Ovary (tissue), 9 donors: ENCODE results near the gene PALMD. TPM values are rescaled to one million over a fixed set of nuclear protein-coding genes. Genes with fewer than 3 reads are reported as not detected.

Experiments used
- DNase-seq, 5 donors: peaks; one replicate each; pipeline ENCODE4 v3.0.0-alpha.2; 2019 to 2020
- H3K27ac ChIP-seq, 2 donors: fragments of 200-600 bp; one replicate each; pipeline versions ENCODE4 v1.5.1 to v1.8.0; 2019 to 2022
- H3K27me3 ChIP-seq: fragments of 200-600 bp; one replicate; pipeline ENCODE4 v1.8.0; 2022
- H3K36me3 ChIP-seq: fragments of 200-600 bp; sonication (generic); one replicate; pipeline ENCODE4 v1.5.1; 2019
- H3K4me1 ChIP-seq: one replicate; pipeline ENCODE4 v1.8.1; 2013; ENCODE audit warnings: mild to moderate bottlenecking, moderate library complexity; ENCODE audit not compliant: insufficient read depth
- H3K4me3 ChIP-seq: fragments of 200-600 bp; sonication (generic); one replicate; pipeline ENCODE4 v1.5.1; 2017
- H3K9me3 ChIP-seq, 2 donors: fragments of 200-600 bp in 1 of 2; sonication (generic) in 1 of 2; one replicate each; pipeline versions ENCODE4 v1.5.1 to v1.8.1; 2013 to 2019; ENCODE audit warnings: mild to moderate bottlenecking in 1 of 2, moderate library complexity in 1 of 2
- EP300 ChIP-seq: sonication (generic); formaldehyde crosslinking; IDR thresholded peaks from one replicate; pipeline ENCODE4 v1.6.1; 2017; ENCODE audit warnings: antibody characterized with exemption
- POLR2A ChIP-seq: fragments of 450-650 bp; IDR thresholded peaks from one replicate; pipeline ENCODE4 v1.6.1; 2017; ENCODE audit warnings: antibody characterized with exemption, mild to moderate bottlenecking, moderate library complexity
- WGBS, 3 donors: extraction: QIAGEN DNeasy Blood & Tissue Kit in 1 of 3; methylation state at CpG; one replicate each; pipeline versions ENCODE4 v1.1.5 to v1.1.7; 2013 to 2017; 5-methylcytosine and 5-hydroxymethylcytosine counted together
- intact Hi-C, 4 donors: fragments of 100-400 bp; cut with DNase I; formaldehyde crosslinking; loops; one replicate each; pipeline versions ENCODE4 v1.11.0 to v1.15.1; 2022 to 2023
- polyA plus RNA-seq, 2 donors: library from polyadenylated mRNA; stranded (reverse); fragments of 200-250 nt in 1 of 2; fragments of 350-450 nt in 1 of 2; fragmentation: Illumina TruSeq in 1 of 2; extraction: RNeasy Lipid Tissue Mini Kit (QIAGEN cat#74804) in 1 of 2; gene quantifications; one replicate each; pipeline ENCODE4 v1.2.3, GENCODE V29; 2013 to 2014
- total RNA-seq, 7 donors: library from RNA; depleted of rRNA in 2 of 7; stranded (reverse); fragments of >200 nt in 2 of 7; fragmentation: NEBNext Ultra II Directional in 3 of 7; extraction: Animal tissue kit (Norgen Biotek cat#: 25700) in 3 of 7; gene quantifications; one replicate each; pipeline versions ENCODE4 v1.1.0 to v1.2.4, GENCODE V29; 2016 to 2023
- TF ChIP-seq, protein P1 (sequence below), 3 donors: fragments of 450-650 bp in 2 of 3; fragments of 200-600 bp in 1 of 3; IDR thresholded peaks; one replicate each; pipeline versions ENCODE4 v1.5.1 to v1.8.0; 2016 to 2022; ENCODE audit warnings: antibody characterized with exemption in 3 of 3, mild to moderate bottlenecking in 1 of 3
- donor health status: DM: no; HTN: no; CAD: no; lungs with moderate emphysema.
- donor health status: DM: no; HTN: no; CAD: no.
- donor health status: Bipolar disorder and iron deficiency.
- donor health status: DM: yes; HTN: yes; CAD: no.
- donor health status: DM: no; HTN: no; CAD: no.
- donor health status: DM: yes; HTN: yes; CAD: no.

Gene PALMD
- total and polyA plus RNA-seq, 9 donors = 18.0 to 43.7 (median 30.2) TPM

- Histone ChIP-seq H3K36me3 (no peaks in the 10 kb centered on the region), H3K27me3 (no peaks in the 10 kb centered on the region), H3K4me1 (no peaks in the 10 kb centered on the region), H3K9me3 (no peaks in the 10 kb centered on the region), H3K27ac (no peak overlapping the region), H3K4me3 (no peak overlapping the region)
- intact Hi-C loops = no loop called here
- 16 to 44% (median 16%) methylated on average over 1 of the region's 1 CpG for WGBS, 3 donors
- no peak for DNase-seq
- no peak for TF ChIP-seq POLR2A
- TF ChIP-seq, protein P1, sequence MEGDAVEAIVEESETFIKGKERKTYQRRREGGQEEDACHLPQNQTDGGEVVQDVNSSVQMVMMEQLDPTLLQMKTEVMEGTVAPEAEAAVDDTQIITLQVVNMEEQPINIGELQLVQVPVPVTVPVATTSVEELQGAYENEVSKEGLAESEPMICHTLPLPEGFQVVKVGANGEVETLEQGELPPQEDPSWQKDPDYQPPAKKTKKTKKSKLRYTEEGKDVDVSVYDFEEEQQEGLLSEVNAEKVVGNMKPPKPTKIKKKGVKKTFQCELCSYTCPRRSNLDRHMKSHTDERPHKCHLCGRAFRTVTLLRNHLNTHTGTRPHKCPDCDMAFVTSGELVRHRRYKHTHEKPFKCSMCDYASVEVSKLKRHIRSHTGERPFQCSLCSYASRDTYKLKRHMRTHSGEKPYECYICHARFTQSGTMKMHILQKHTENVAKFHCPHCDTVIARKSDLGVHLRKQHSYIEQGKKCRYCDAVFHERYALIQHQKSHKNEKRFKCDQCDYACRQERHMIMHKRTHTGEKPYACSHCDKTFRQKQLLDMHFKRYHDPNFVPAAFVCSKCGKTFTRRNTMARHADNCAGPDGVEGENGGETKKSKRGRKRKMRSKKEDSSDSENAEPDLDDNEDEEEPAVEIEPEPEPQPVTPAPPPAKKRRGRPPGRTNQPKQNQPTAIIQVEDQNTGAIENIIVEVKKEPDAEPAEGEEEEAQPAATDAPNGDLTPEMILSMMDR (IDR thresholded peaks at IDR 0.05) = no peak
- TF ChIP-seq EP300 = no peak
Observed at GRCh38 chr1:99697580-99697979, 51.7 kb downstream of the PALMD start.

GRCh38 chr1:99700020-99700419 is 54.1 kb downstream of the PALMD start:
- no peak for TF ChIP-seq POLR2A
- H3K27ac ChIP-seq = no peak overlapping the region
- 90 to 96% (median 95%) methylated on average over 3 of the region's 3 CpGs for WGBS, 3 donors
- no peak for DNase-seq
- no peaks in the 10 kb centered on the region for H3K4me1 ChIP-seq
- no peaks in the 10 kb centered on the region for H3K36me3 ChIP-seq
- H3K9me3 ChIP-seq = no peaks in the 10 kb centered on the region
- intact Hi-C loops = loop anchor here in 1 of 4 donors (10.0 kb wide), 1 partner anchor 515 kb away; no protein-coding TSS in a partner anchor
- no peak overlapping the region for H3K4me3 ChIP-seq
- no peaks in the 10 kb centered on the region for H3K27me3 ChIP-seq

DNA sequence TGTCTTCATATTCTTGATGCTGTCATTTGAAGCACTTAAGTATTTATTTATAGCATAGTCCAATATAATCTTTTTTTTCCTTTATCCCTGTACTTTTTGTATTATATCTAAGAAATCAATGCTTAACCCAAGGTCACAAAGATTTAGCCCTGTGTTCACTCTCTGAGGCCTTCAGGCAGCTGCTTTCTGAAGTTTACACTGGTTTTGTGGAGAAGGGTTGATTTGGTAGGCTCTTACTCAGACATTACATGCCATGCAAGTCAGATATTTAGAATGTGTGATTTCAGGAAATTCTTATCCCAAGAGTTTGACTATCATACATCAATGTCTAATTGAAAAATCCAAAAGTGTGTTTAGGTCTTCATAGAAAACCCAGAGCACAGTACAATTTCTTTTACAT is 56.3 kb downstream of the PALMD start:
- no peaks in the 10 kb centered on the region for H3K27me3 ChIP-seq
- H3K36me3 ChIP-seq = no peaks in the 10 kb centered on the region
- DNase-seq = no peak
- no peak overlapping the region for H3K27ac ChIP-seq
- TF ChIP-seq POLR2A (no peak), EP300 (no peak)
- no peak overlapping the region for H3K4me3 ChIP-seq
- intact Hi-C loops = loop anchor here in 1 of 4 donors (10.0 kb wide), 1 partner anchor 517 kb away; no protein-coding TSS in a partner anchor
- H3K9me3 ChIP-seq = no peaks in the 10 kb centered on the region
- H3K4me1 ChIP-seq = no peaks in the 10 kb centered on the region

GRCh38 chr1:99704356-99704816 is 58.5 kb downstream of the PALMD start:
- TF ChIP-seq EP300 = no peak
- TF ChIP-seq, protein P1 (IDR thresholded peaks at IDR 0.05) = no peak
- TF ChIP-seq POLR2A = no peak
- Histone ChIP-seq H3K27ac (no peak overlapping the region), H3K4me3 (no peak overlapping the region), H3K36me3 (no peaks in the 10 kb centered on the region), H3K4me1 (no peaks in the 10 kb centered on the region), H3K27me3 (no peaks in the 10 kb centered on the region), H3K9me3 (no peaks in the 10 kb centered on the region)
- DNase-seq = no peak
- 78 to 82% (median 79%) methylated on average over 17 of the region's 17 CpGs for WGBS, 3 donors
- intact Hi-C loops = loop anchor here in 1 of 4 donors (10.0 kb wide), 1 partner anchor 520 kb away; no protein-coding TSS in a partner anchor

GRCh38 chr1:99705385-99705784 is 59.5 kb downstream of the PALMD start:
- intact Hi-C loops = loop anchor here in 2 of 4 donors (5.0 to 10.0 kb wide), 2 partner anchors 521 to 523 kb away; no protein-coding TSS in a partner anchor
- Histone ChIP-seq H3K4me3 (no peak overlapping the region), H3K27me3 (no peaks in the 10 kb centered on the region), H3K9me3 (no peaks in the 10 kb centered on the region), H3K36me3 (no peaks in the 10 kb centered on the region), H3K4me1 (no peaks in the 10 kb centered on the region), H3K27ac (no peak overlapping the region)
- DNase-seq = no peak
- no peak for TF ChIP-seq POLR2A
- TF ChIP-seq EP300 = no peak
- TF ChIP-seq, protein P1 (IDR thresholded peaks at IDR 0.05) = no peak
